H54 (cell line): Measurements from ENCODE around the gene SLC26A4.
A peak's percentile ranks its signal among the peaks of the same experiment; 100 is the strongest.

Experiments
- DNase-seq: peaks from one replicate; pipeline ENCODE4 v3.0.0; 2011; ENCODE audit warnings: low spot score, mixed read lengths; ENCODE audit not compliant: insufficient read length
- FAIRE-seq: peaks from 3 replicates; lab custom pipeline; 2011; peaks lifted over from hg19 to GRCh38; lab: Jason Lieb, UNC
- POLR2A ChIP-seq: IDR thresholded peaks from 2 replicates; pipeline ENCODE4 v1.6.1; 2011; ENCODE audit warnings: low read depth, mild to moderate bottlenecking, low read length

The SLC26A4 gene

GRCh38 chr7:107641676-107642075 lies 19.0 kb upstream of the SLC26A4 start:
- DNase-seq (no peak), FAIRE-seq (no peak)
- no peak for TF ChIP-seq POLR2A

- no peak for FAIRE-seq
- TF ChIP-seq POLR2A = no peak
- DNase-seq = no peak
These were observed 18.1 kb upstream of the SLC26A4 start for GRCh38 chr7:107642501-107642900.

- TF ChIP-seq POLR2A = no peak
- peak; percentile 54 for DNase-seq
- FAIRE-seq = peak; percentile 90
These were observed 17.2 kb upstream of the SLC26A4 start for GRCh38 chr7:107643407-107643806.

- no peak for DNase-seq
- no peak for TF ChIP-seq POLR2A
- FAIRE-seq = no peak
These were observed 16.7 kb upstream of the SLC26A4 start for GRCh38 chr7:107643938-107644308.

GRCh38 chr7:107644309-107644974 lies 16.2 kb upstream of the SLC26A4 start:
- no peak for DNase-seq
- TF ChIP-seq POLR2A = no peak
- FAIRE-seq = no peak

GRCh38 chr7:107652642-107653041 lies 8.0 kb upstream of the SLC26A4 start:
- DNase-seq = no peak
- FAIRE-seq = no peak
- no peak for TF ChIP-seq POLR2A

- DNase-seq (no peak), FAIRE-seq (no peak)
These were observed 2.2 kb upstream of the SLC26A4 start for GRCh38 chr7:107658467-107658866.

GRCh38 chr7:107659666-107660065 lies 962 bp upstream of the SLC26A4 start:
- no peak for TF ChIP-seq POLR2A
- FAIRE-seq (peak; percentile 85), DNase-seq (peak; percentile 26)

More at GRCh38 chr7:107658467-107658866, 2.2 kb upstream of the SLC26A4 start:
- no peak for TF ChIP-seq POLR2A

- TF ChIP-seq POLR2A = no peak
- no peak for FAIRE-seq
- DNase-seq = no peak
These were observed 645 bp downstream of the SLC26A4 start for GRCh38 chr7:107661081-107661864.

GRCh38 chr7:107661865-107662379 lies 1.3 kb downstream of the SLC26A4 start:
- TF ChIP-seq POLR2A = no peak
- FAIRE-seq (no peak), DNase-seq (no peak)

GRCh38 chr7:107663196-107663595 lies 2.6 kb downstream of the SLC26A4 start:
- no peak for FAIRE-seq
- no peak for TF ChIP-seq POLR2A

GRCh38 chr7:107666790-107667189 lies 6.2 kb downstream of the SLC26A4 start:
- no peak for TF ChIP-seq POLR2A
- FAIRE-seq = no peak
- DNase-seq = no peak

More at GRCh38 chr7:107663196-107663595, 2.6 kb downstream of the SLC26A4 start:
- DNase-seq = no peak

GRCh38 chr7:107667341-107667740 lies 6.7 kb downstream of the SLC26A4 start:
- no peak for TF ChIP-seq POLR2A
- FAIRE-seq = no peak
- DNase-seq = no peak

GRCh38 chr7:107668296-107668695 lies 7.7 kb downstream of the SLC26A4 start:
- DNase-seq (no peak), FAIRE-seq (no peak)
- no peak for TF ChIP-seq POLR2A
